Adrenal gland (tissue), 5 donors: ENCODE results near the gene CC2D1A.
A peak's percentile ranks its signal among the peaks of the same experiment; 100 is the strongest.

Experiments
- CTCF ChIP-seq, 6 experiments: fragments of 450-650 bp in 4 of 6; fragments of 200-600 bp in 2 of 6; sonication (generic) in 1 of 6; IDR thresholded peaks; 1 replicate in 5 of 6; 2 replicates in 1 of 6; pipeline versions ENCODE4 v1.5.1 to v1.8.0; 2016 to 2021; ENCODE audit warnings: antibody characterized with exemption in 6 of 6, mild to moderate bottlenecking in 2 of 6, moderate library complexity in 1 of 6
- POLR2A ChIP-seq, 2 donors: fragments of 450-650 bp; IDR thresholded peaks; one replicate each; pipeline ENCODE4 v1.6.1; 2017; ENCODE audit warnings: antibody characterized with exemption in 2 of 2, mild to moderate bottlenecking in 2 of 2, moderate library complexity in 1 of 2
- donor health status: DM: no; HTN: no; CAD: no.

DNA sequence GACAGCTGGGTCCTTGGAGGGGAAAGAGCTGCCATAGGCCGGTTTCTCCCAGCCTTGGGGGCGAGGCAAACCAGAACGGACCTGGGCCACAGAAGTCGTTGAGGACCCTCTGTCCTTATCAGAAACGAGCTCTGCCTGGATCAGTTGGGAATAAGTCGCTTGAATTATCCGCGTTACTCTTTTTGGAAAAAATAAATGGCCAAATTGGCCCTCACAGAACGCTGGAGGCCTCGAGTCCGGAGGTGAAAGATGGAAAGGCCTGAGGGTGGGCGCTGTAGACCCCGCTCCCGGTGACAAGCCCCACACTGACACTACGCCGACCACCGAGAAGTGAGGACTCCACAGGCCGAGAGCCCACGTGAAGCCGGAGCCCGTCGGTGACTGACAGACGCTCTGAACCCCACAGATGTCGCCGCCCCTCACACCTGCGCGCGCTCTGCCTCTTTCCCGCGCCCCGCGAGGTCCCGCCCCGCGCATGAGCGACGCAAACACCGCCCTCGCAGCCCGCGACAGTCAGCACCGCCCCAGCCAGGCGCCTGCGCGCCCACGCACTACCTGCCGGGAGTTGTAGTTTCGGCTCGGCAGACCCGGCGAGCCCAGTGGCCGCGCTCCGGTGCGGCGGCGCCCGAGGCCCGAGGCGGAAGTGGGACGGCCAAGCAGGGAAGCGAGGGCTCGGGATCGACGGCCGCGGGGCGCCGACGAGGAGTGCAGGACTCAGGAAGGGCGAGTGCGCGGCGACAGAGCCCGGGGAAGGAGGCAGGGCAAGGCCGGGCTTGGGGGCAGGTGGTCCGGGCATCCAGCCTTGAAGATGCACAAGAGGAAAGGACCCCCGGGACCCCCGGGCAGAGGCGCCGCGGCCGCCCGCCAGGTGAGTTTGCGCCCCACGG, at the start of gene CC2D1A, which contains the start of gene BRME1:
- TF ChIP-seq POLR2A (IDR thresholded peaks at IDR 0.05) (peak in 1 of 2 donors; percentile 38), CTCF (IDR thresholded peaks at IDR 0.05) (no peak)
